Panc1 (cell line): ENCODE results near the gene HEG1. TPM values are rescaled to one million over a fixed set of nuclear protein-coding genes. Genes with fewer than 3 reads are reported as not detected.

Experiments used
- ATAC-seq: fragments of 200-7000 bp; cut with Tn5 transposase; 2 replicates; pipeline ENCODE4 v1.9.1; 2020; ENCODE audit warnings: mild to moderate bottlenecking, moderate library complexity
- BruUV-seq: library from RNA; stranded (reverse); fragments of 400-500 nt; replicated peaks from 2 replicates; lab custom pipeline; 2021; lab: Mats Ljungman, UMichigan
- CTCF ChIA-PET: fragments of 300-600 bp; sonication (Branson Sonifier 250); formaldehyde crosslinking; loops from one replicate; lab custom pipeline; 2022; ENCODE audit warnings: antibody characterized with exemption; lab: Charles Lee
- POLR2A ChIA-PET: fragments of 300-600 bp; sonication (Branson Sonifier 250); formaldehyde crosslinking; loops from one replicate; lab custom pipeline; 2022; ENCODE audit warnings: antibody characterized with exemption; lab: Charles Lee
- DNase-seq: peaks from one replicate; pipeline ENCODE4 v3.0.0-alpha.2; 2010; ENCODE audit warnings: low read depth, low spot score
- H3K27ac ChIP-seq: 2 replicates; pipeline ENCODE4 v1.5.1; 2011; ENCODE audit warnings: mild to moderate bottlenecking, low read length, inconsistent platforms
- H3K27me3 ChIP-seq: fragments of 200-500 bp; sonication (Bioruptor generic); 2 replicates; pipeline ENCODE4 v1.6.0; 2014; ENCODE audit warnings: low read length, inconsistent platforms; ENCODE audit not compliant: control insufficient read depth, insufficient read depth
- H3K36me3 ChIP-seq: fragments of 200-500 bp; sonication (Bioruptor generic); 2 replicates; pipeline ENCODE4 v1.5.1; 2014; ENCODE audit warnings: inconsistent platforms, mild to moderate bottlenecking, low read length, moderate library complexity; ENCODE audit not compliant: control insufficient read depth, insufficient read depth
- H3K4me1 ChIP-seq: 2 replicates; pipeline ENCODE4 v1.5.1; 2011; ENCODE audit warnings: inconsistent platforms, mild to moderate bottlenecking, low read length, moderate library complexity; ENCODE audit not compliant: control insufficient read depth, insufficient read depth
- H3K4me3 ChIP-seq, 2 experiments: 2 replicates each; pipeline ENCODE4 v1.5.1; 2011 to 2012; ENCODE audit warnings: low read depth in 2 of 2, low read length in 2 of 2, mild to moderate bottlenecking in 2 of 2, inconsistent platforms in 1 of 2, moderate library complexity in 1 of 2
- H3K9me3 ChIP-seq: fragments of 200-500 bp; sonication (Bioruptor generic); 2 replicates; pipeline ENCODE4 v1.5.1; 2014; ENCODE audit warnings: low read depth, mild to moderate bottlenecking, inconsistent platforms, low read length, moderate library complexity; ENCODE audit not compliant: control insufficient read depth, insufficient read depth
- POLR2AphosphoS5 ChIP-seq: IDR thresholded peaks from 2 replicates; pipeline ENCODE4 v1.6.1; 2012; ENCODE audit warnings: mild to moderate bottlenecking, low read depth, low read length, moderate library complexity
- REST ChIP-seq, 2 experiments: IDR thresholded peaks; 2 replicates each; pipeline ENCODE4 v1.6.1; 2011 to 2012; ENCODE audit warnings: low read depth in 2 of 2, control low read depth in 1 of 2, low read length in 1 of 2, mild to moderate bottlenecking in 1 of 2, moderate library complexity in 1 of 2; ENCODE audit not compliant: insufficient read depth in 1 of 2
- SIN3A ChIP-seq: IDR thresholded peaks from 2 replicates; pipeline ENCODE4 v1.6.1; 2012; ENCODE audit warnings: low read depth, mild to moderate bottlenecking, low read length, moderate library complexity, borderline replicate concordance; ENCODE audit not compliant: insufficient read depth
- TCF7L2 ChIP-seq: IDR thresholded peaks from 2 replicates; pipeline ENCODE4 v1.6.1; 2011; ENCODE audit warnings: mild to moderate bottlenecking, low read depth, low read length, inconsistent platforms
- in situ Hi-C: cut with HindIII; loops from 2 replicates; pipeline ENCODE4 v1.10.0; 2016; ENCODE audit warnings: low sequenced_read_pairs, low pct_unique_long_range_greater_than_20kb
- intact Hi-C: fragments of 100-400 bp; cut with micrococcal nuclease; formaldehyde crosslinking; loops from one replicate; pipeline ENCODE4 v1.10.0; 2022; ENCODE audit not compliant: unreplicated experiment
- total RNA-seq: library from RNA; stranded (reverse); gene quantifications from one replicate; pipeline ENCODE4 v1.2.1, GENCODE V29; 2021; ENCODE audit not compliant: unreplicated experiment
- TF ChIP-seq, protein P1 (sequence below): fragments of 450-650 bp; IDR thresholded peaks from 2 replicates; pipeline ENCODE4 v1.5.1; 2017; ENCODE audit warnings: mild to moderate bottlenecking

HEG1 gene
- total RNA-seq, 1 experiment from 2014 or later, result 141 TPM

DNA sequence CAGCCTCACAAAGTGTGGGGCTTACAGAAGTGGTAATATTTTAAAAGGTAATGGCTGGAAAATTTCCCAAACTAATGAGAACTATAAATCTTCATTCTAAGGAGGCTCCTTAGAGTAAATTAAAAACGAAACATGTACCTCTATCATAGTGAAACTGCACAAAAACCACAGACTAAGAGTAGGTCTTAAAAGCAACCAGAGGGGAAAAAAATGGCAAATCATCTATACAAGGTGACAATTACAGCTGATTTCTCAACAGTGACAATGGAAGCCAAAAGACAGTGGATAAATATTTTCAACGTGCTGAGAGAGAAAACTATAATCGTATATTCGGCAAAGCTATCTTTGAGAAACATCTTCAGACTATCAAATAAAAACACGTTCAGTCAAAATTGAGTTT is 20.6 kb downstream of the HEG1 start:
- TF ChIP-seq SIN3A, result no peak
- H3K4me3 ChIP-seq, result no peak overlapping the region
- intact Hi-C loops, result no loop called here
- no peaks in the 10 kb centered on the region for H3K36me3 ChIP-seq
- in situ Hi-C loops, result no loop called here
- ATAC-seq (no peak), DNase-seq (no peak)
- no peak overlapping the region for H3K27ac ChIP-seq
- ChIA-PET POLR2A (no interaction called here), CTCF (no interaction called here)
- H3K4me1 ChIP-seq, result peaks cover 37% of the 10 kb centered on the region
- no peaks in the 10 kb centered on the region for H3K9me3 ChIP-seq
- no peaks in the 10 kb centered on the region for H3K27me3 ChIP-seq
- BruUV-seq, result no TSS peak

DNA sequence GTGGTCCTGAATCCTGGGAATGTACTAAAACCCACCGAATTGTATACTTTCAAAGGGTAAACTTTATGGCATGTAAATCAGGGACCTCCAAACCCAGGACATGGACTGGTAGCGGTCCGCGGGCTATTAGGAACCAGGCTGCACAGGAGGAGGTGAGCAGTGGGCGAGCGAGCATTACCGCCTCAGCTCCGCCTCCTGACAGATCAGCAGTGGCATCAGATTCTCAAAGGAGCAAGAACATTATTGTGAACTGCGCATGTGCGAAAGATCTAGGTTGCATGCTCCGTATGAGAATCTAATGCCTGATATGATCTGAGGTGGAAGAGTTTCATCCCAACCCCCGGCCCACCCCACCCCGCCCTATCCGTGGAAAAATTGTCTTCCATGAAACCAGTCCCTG is 22.2 kb downstream of the HEG1 start:
- CTCF ChIA-PET, result no interaction called here

More for the DNA sequence above, 22.2 kb downstream of the HEG1 start:
- DNase-seq (no peak), ATAC-seq (no peak)
- in situ Hi-C loops (no loop called here), intact Hi-C loops (no loop called here)
- no peak overlapping the region for H3K4me3 ChIP-seq
- POLR2A ChIA-PET, result interaction anchor here (0.6 to 1.1 kb wide), 2 partner anchors 11 to 122 kb away, joined by 4 to 8 read pairs; no protein-coding TSS in a partner anchor
- H3K27ac ChIP-seq, result peak overlapping the region; percentile 29
- TF ChIP-seq SIN3A, result no peak
- TF ChIP-seq, protein P1, sequence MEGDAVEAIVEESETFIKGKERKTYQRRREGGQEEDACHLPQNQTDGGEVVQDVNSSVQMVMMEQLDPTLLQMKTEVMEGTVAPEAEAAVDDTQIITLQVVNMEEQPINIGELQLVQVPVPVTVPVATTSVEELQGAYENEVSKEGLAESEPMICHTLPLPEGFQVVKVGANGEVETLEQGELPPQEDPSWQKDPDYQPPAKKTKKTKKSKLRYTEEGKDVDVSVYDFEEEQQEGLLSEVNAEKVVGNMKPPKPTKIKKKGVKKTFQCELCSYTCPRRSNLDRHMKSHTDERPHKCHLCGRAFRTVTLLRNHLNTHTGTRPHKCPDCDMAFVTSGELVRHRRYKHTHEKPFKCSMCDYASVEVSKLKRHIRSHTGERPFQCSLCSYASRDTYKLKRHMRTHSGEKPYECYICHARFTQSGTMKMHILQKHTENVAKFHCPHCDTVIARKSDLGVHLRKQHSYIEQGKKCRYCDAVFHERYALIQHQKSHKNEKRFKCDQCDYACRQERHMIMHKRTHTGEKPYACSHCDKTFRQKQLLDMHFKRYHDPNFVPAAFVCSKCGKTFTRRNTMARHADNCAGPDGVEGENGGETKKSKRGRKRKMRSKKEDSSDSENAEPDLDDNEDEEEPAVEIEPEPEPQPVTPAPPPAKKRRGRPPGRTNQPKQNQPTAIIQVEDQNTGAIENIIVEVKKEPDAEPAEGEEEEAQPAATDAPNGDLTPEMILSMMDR, result no peak
- no peak for TF ChIP-seq POLR2AphosphoS5
- no peak for TF ChIP-seq REST (IDR thresholded peaks at IDR 0.05; ENCODE audit: insufficient read depth in 1 of 2, low read depth in 2 of 2, low read length in 1 of 2)
- TF ChIP-seq TCF7L2, result no peak
- BruUV-seq, result no TSS peak
- H3K4me1 ChIP-seq, result peaks cover 21% of the 10 kb centered on the region
- H3K9me3 ChIP-seq, result no peaks in the 10 kb centered on the region
- H3K36me3 ChIP-seq, result no peaks in the 10 kb centered on the region
- H3K27me3 ChIP-seq, result no peaks in the 10 kb centered on the region
